Erythroblast (primary cell): ENCODE measurements around the gene FOXO6.

Experiments used
- GATA1 ChIP-seq: IDR thresholded peaks from 2 replicates; pipeline ENCODE4 v1.6.1; 2011; ENCODE audit warnings: low read depth, mild to moderate bottlenecking, control low read depth, low read length, moderate library complexity
- POLR2A ChIP-seq: IDR thresholded peaks from 2 replicates; pipeline ENCODE4 v1.6.1; 2011; ENCODE audit warnings: mild to moderate bottlenecking, low read length

GRCh38 chr1:41372600-41372993, 11.4 kb downstream of the FOXO6 start:
- no peak for TF ChIP-seq POLR2A
- TF ChIP-seq GATA1: no peak
